Endodermal cell (in vitro differentiated cells): ENCODE results near the gene DPP6. TPM values are rescaled to one million over a fixed set of nuclear protein-coding genes. Genes with fewer than 3 reads are reported as not detected.
A peak's percentile ranks its signal among the peaks of the same experiment; 100 is the strongest.

Experiments used
- DNase-seq: peaks from one replicate; pipeline ENCODE4 v3.0.0-alpha.2; 2017
- H3K27ac ChIP-seq: 2 replicates; pipeline ENCODE4 v1.5.1; 2013; ENCODE audit warnings: mild to moderate bottlenecking, low read depth, low read length, moderate library complexity
- H3K27me3 ChIP-seq: 2 replicates; pipeline ENCODE4 v1.6.1; 2013; ENCODE audit warnings: mild to moderate bottlenecking, low read length, moderate library complexity; ENCODE audit not compliant: insufficient read depth, control insufficient read depth, poor library complexity, severe bottlenecking
- H3K36me3 ChIP-seq: 2 replicates; pipeline ENCODE4 v1.7.0; 2013; ENCODE audit warnings: mild to moderate bottlenecking, low read length, moderate library complexity; ENCODE audit not compliant: control insufficient read depth, insufficient read depth
- H3K4me1 ChIP-seq: one replicate; pipeline ENCODE4 v1.7.0; 2013; ENCODE audit warnings: low read length; ENCODE audit not compliant: control insufficient read depth, insufficient read depth
- H3K4me3 ChIP-seq: 2 replicates; pipeline ENCODE4 v1.5.1; 2013; ENCODE audit warnings: mild to moderate bottlenecking, low read length, moderate library complexity
- H3K9ac ChIP-seq: 2 replicates; pipeline ENCODE4 v1.6.1; 2013; ENCODE audit warnings: mild to moderate bottlenecking, low read length, moderate library complexity; ENCODE audit not compliant: poor library complexity, severe bottlenecking; ENCODE audit errors: extremely low read depth
- H3K9me3 ChIP-seq: 2 replicates; pipeline ENCODE4 v1.6.1; 2013; ENCODE audit warnings: mild to moderate bottlenecking, low read length, moderate library complexity; ENCODE audit not compliant: control insufficient read depth
- H3K27ac Mint-ChIP-seq: 2 replicates; pipeline ENCODE4 v1.8.0; 2020; ENCODE audit warnings: mixed read lengths
- H3K27me3 Mint-ChIP-seq: 2 replicates; pipeline ENCODE4 v1.8.0; 2021; ENCODE audit warnings: mild to moderate bottlenecking, mixed read lengths; ENCODE audit not compliant: insufficient read depth
- H3K36me3 Mint-ChIP-seq: 2 replicates; pipeline ENCODE4 v1.8.0; 2020; ENCODE audit warnings: low read depth, mixed read lengths
- H3K4me1 Mint-ChIP-seq: 2 replicates; pipeline ENCODE4 v1.8.0; 2020; ENCODE audit warnings: mixed read lengths
- H3K4me3 Mint-ChIP-seq: 2 replicates; pipeline ENCODE4 v1.8.0; 2020; ENCODE audit warnings: mild to moderate bottlenecking, moderate library complexity, mixed read lengths
- H3K9me3 Mint-ChIP-seq: 2 replicates; pipeline ENCODE4 v1.8.0; 2020; ENCODE audit warnings: mild to moderate bottlenecking, mixed read lengths
- WGBS, 2 experiments: methylation state at CpG; one replicate each; pipeline versions ENCODE4 v1.1.5 to v1.1.7; 2013; ENCODE audit warnings: missing lambda C conversion rate in 2 of 2, mixed read lengths in 1 of 2; ENCODE audit not compliant: insufficient coverage in 1 of 2, insufficient read length in 1 of 2; 5-methylcytosine and 5-hydroxymethylcytosine counted together
- total RNA-seq, 2 donors: library from RNA; stranded (reverse); fragmentation: NEBNext Ultra II Directional in 1 of 2; extraction: Animal tissue kit (Norgen Biotek cat#: 25700) in 1 of 2; gene quantifications; 2 replicates in 1 of 2; 3 replicates in 1 of 2; pipeline ENCODE4 v1.2.1, GENCODE V29; 2021
- TF ChIP-seq, protein P1 (sequence below): fragments of 200-600 bp; sonication (generic); conservative IDR thresholded peaks from 2 replicates; pipeline ENCODE4 v1.5.0; 2021; ENCODE audit warnings: antibody characterized with exemption, mild to moderate bottlenecking

DPP6 gene
- total RNA-seq, 2 donors from 2014 or later: 1.7 to 3.0 TPM

DNA sequence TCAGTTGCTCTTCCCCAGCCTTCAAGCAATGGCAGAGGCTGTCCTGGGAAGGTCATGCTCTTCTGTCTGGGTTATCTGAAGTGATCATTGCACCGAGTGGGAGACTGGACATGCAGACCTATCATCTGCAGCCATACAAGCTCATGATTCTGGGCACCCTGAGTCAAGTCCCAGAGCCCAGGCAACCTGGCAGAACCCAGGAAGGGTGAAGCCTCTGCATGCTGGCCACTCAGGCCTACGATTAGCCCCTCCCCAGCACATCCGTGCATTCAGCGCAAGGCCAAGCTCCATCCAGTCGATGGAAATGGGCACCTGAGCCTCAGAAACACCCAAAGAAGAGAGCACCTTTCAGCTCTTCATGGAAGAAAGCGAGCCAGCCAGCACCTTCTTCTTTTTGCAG lies 688.9 kb downstream of the DPP6 start:
- H3K36me3 ChIP-seq: no peaks in the 10 kb centered on the region
- no peaks in the 10 kb centered on the region for H3K9me3 Mint-ChIP-seq
- H3K4me1 ChIP-seq: peaks cover 8% of the 10 kb centered on the region
- no peak overlapping the region for H3K27ac Mint-ChIP-seq
- H3K4me3 ChIP-seq: no peak overlapping the region
- TF ChIP-seq, protein P1, sequence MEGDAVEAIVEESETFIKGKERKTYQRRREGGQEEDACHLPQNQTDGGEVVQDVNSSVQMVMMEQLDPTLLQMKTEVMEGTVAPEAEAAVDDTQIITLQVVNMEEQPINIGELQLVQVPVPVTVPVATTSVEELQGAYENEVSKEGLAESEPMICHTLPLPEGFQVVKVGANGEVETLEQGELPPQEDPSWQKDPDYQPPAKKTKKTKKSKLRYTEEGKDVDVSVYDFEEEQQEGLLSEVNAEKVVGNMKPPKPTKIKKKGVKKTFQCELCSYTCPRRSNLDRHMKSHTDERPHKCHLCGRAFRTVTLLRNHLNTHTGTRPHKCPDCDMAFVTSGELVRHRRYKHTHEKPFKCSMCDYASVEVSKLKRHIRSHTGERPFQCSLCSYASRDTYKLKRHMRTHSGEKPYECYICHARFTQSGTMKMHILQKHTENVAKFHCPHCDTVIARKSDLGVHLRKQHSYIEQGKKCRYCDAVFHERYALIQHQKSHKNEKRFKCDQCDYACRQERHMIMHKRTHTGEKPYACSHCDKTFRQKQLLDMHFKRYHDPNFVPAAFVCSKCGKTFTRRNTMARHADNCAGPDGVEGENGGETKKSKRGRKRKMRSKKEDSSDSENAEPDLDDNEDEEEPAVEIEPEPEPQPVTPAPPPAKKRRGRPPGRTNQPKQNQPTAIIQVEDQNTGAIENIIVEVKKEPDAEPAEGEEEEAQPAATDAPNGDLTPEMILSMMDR: no peak
- no peak overlapping the region for H3K27ac ChIP-seq
- no peak for DNase-seq
- H3K4me3 Mint-ChIP-seq: no peak overlapping the region
- peaks cover 16% of the 10 kb centered on the region for H3K4me1 Mint-ChIP-seq
- peaks cover 69% of the 10 kb centered on the region for H3K27me3 Mint-ChIP-seq
- no peak overlapping the region for H3K9ac ChIP-seq
- 92 to 93% methylated on average over 5 to 6 of the region's 6 CpGs for WGBS, 2 experiments
- no peaks in the 10 kb centered on the region for H3K36me3 Mint-ChIP-seq
- H3K9me3 ChIP-seq: no peaks in the 10 kb centered on the region
- peaks cover 78% of the 10 kb centered on the region for H3K27me3 ChIP-seq

DNA sequence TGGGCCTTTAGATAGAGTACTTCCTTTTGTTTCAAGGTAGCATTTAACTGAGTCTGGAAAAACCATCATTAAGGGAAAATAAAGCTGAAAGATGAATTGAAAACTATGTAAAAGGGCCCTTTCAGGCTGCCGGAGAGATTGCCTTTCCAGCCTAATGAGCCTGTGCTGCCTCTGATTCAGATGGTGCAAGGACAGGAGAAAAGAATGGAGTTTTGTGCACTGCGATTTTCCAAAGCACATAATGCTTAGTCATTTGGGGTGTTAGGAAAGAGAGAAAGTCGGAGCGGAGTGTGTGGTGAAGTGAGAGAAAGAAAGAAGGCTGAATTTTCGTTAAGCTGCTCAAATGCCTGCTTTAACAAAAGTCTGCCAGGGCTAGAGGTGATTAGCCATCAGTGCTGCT lies 691.0 kb downstream of the DPP6 start:
- peaks cover 8% of the 10 kb centered on the region for H3K4me1 ChIP-seq
- H3K27me3 ChIP-seq: peaks cover 96% of the 10 kb centered on the region
- no peak overlapping the region for H3K9ac ChIP-seq
- no peak overlapping the region for H3K27ac Mint-ChIP-seq
- H3K36me3 ChIP-seq: no peaks in the 10 kb centered on the region
- H3K4me1 Mint-ChIP-seq: peaks cover 16% of the 10 kb centered on the region
- H3K27ac ChIP-seq: no peak overlapping the region
- H3K27me3 Mint-ChIP-seq: peaks cover 90% of the 10 kb centered on the region
- H3K4me3 ChIP-seq: no peak overlapping the region
- DNase-seq: no peak
- H3K9me3 Mint-ChIP-seq: no peaks in the 10 kb centered on the region
- no peaks in the 10 kb centered on the region for H3K9me3 ChIP-seq
- no peak overlapping the region for H3K4me3 Mint-ChIP-seq
- TF ChIP-seq, protein P1: no peak
- WGBS, 2 experiments: 84 to 91% methylated on average over 4 to 5 of the region's 5 CpGs
- H3K36me3 Mint-ChIP-seq: no peaks in the 10 kb centered on the region

DNA sequence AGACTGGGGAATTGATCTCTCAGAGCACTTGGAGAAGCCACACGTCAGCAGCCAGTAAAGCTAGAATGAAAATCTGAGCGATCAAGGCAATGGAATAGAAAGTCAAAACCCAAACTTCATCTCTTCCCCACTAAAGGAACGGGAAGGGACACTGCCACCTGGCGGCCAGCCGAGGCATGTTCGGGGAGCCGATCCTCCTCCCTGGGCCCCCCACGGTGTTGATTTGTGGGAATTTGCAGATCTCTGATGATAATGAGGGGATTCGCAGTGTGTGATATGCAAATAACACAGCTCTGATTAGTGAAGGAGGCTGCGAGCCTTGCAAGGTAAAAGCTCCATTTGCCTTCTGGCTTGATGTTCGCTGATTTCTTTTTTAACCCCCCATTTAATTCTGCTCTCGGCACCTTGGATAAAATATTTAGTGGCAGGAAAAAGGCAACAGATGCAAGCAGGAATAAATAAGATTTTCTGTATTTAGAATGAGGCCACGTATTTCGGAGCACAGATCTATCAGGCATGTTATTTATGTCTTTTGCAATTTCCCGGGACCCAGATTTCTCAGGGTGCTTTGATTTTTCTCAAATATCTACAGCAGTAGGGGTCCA lies 692.2 kb downstream of the DPP6 start:
- Histone ChIP-seq H3K4me1 (peaks cover 8% of the 10 kb centered on the region), H3K9me3 (no peaks in the 10 kb centered on the region), H3K4me3 (no peak overlapping the region), H3K27ac (no peak overlapping the region), H3K36me3 (no peaks in the 10 kb centered on the region), H3K27me3 (peaks cover 96% of the 10 kb centered on the region), H3K9ac (no peak overlapping the region)
- Mint-ChIP-seq H3K27ac (no peak overlapping the region), H3K9me3 (no peaks in the 10 kb centered on the region), H3K4me3 (no peak overlapping the region), H3K27me3 (peaks cover 96% of the 10 kb centered on the region), H3K36me3 (no peaks in the 10 kb centered on the region), H3K4me1 (peaks cover 16% of the 10 kb centered on the region)
- 35 to 70% methylated on average over 5 to 15 of the region's 15 CpGs for WGBS, 2 experiments
- TF ChIP-seq, protein P1: peak; percentile 98
- peak; percentile 96 for DNase-seq
